Calu3 (cell line): Measurements from ENCODE around the gene RPL26. TPM values are rescaled to one million over a fixed set of nuclear protein-coding genes. Genes with fewer than 3 reads are reported as not detected.
A peak's percentile ranks its signal among the peaks of the same experiment; 100 is the strongest.
"Not testable (repeated sequence)": the region's sequence is repeated elsewhere in the genome, so short reads cannot be mapped to it uniquely, and the experiment has no call there.

Source experiments
- BruUV-seq: library from RNA; stranded (reverse); fragments of 400-500 nt; replicated peaks from 2 replicates; lab custom pipeline; 2021; lab: Mats Ljungman, UMichigan
- CTCF ChIA-PET: fragments of 300-600 bp; sonication (Branson Sonifier 250); formaldehyde crosslinking; loops from one replicate; lab custom pipeline; 2022; ENCODE audit warnings: antibody characterized with exemption; lab: Charles Lee
- DNase-seq: peaks from one replicate; pipeline ENCODE4 v3.0.0; 2022
- H3K27ac Mint-ChIP-seq: one replicate; pipeline ENCODE4 v1.8.0; 2022; ENCODE audit warnings: mixed read lengths; ENCODE audit not compliant: unreplicated experiment
- H3K27me3 Mint-ChIP-seq: one replicate; pipeline ENCODE4 v1.8.0; 2022; ENCODE audit warnings: mixed read lengths; ENCODE audit not compliant: unreplicated experiment
- H3K36me3 Mint-ChIP-seq: one replicate; pipeline ENCODE4 v1.8.0; 2022; ENCODE audit warnings: mild to moderate bottlenecking, moderate library complexity, mixed read lengths; ENCODE audit not compliant: insufficient read depth, unreplicated experiment
- H3K4me1 Mint-ChIP-seq: one replicate; pipeline ENCODE4 v1.8.0; 2022; ENCODE audit warnings: mild to moderate bottlenecking, low read depth, mixed read lengths; ENCODE audit not compliant: unreplicated experiment
- H3K4me3 Mint-ChIP-seq: one replicate; pipeline ENCODE4 v1.8.0; 2022; ENCODE audit warnings: mild to moderate bottlenecking, low read depth, moderate library complexity, mixed read lengths; ENCODE audit not compliant: unreplicated experiment
- H3K9me3 Mint-ChIP-seq: one replicate; pipeline ENCODE4 v1.8.0; 2022; ENCODE audit warnings: low read depth, mixed read lengths; ENCODE audit not compliant: unreplicated experiment
- intact Hi-C: fragments of 100-400 bp; cut with micrococcal nuclease; formaldehyde crosslinking; loops from one replicate; pipeline ENCODE4 v1.10.0; 2022; ENCODE audit not compliant: unreplicated experiment
- total RNA-seq: library from RNA; stranded (reverse); gene quantifications from 2 replicates; pipeline ENCODE4 v1.2.3, GENCODE V29; 2022
- TF ChIP-seq, protein P1 (sequence below): fragments of 200-600 bp; IDR thresholded peaks from one replicate; pipeline ENCODE4 v1.8.0; 2022; ENCODE audit warnings: antibody characterized with exemption; ENCODE audit not compliant: unreplicated experiment

The RPL26 gene
- total RNA-seq, 1 experiment from 2014 or later = 842 TPM

DNA sequence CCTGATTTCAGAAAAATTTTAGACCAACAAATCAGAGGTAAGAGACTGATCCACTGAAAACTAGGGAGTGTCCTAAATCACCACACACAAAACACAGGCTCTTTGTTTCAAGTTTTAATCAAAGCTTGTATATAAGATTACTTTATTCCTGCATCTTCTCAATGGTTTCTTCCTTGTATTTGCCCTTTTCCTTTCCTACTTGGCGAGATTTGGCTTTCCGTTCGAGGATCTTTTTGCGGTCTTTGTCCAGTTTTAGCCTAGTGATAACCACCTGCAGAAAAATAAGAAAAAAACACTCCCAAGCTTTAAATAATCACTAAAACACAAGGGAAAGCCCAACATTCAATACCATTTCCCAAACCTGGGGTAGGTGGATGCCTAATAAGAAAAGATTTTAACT is 5.6 kb downstream of the RPL26 start:
- Mint-ChIP-seq H3K9me3 (no peaks in the 10 kb centered on the region), H3K27me3 (no peaks in the 10 kb centered on the region), H3K36me3 (peaks cover 75% of the 10 kb centered on the region), H3K27ac (no peak overlapping the region), H3K4me3 (no peak overlapping the region), H3K4me1 (peaks cover 18% of the 10 kb centered on the region)
- no peak for DNase-seq
- TF ChIP-seq, protein P1, sequence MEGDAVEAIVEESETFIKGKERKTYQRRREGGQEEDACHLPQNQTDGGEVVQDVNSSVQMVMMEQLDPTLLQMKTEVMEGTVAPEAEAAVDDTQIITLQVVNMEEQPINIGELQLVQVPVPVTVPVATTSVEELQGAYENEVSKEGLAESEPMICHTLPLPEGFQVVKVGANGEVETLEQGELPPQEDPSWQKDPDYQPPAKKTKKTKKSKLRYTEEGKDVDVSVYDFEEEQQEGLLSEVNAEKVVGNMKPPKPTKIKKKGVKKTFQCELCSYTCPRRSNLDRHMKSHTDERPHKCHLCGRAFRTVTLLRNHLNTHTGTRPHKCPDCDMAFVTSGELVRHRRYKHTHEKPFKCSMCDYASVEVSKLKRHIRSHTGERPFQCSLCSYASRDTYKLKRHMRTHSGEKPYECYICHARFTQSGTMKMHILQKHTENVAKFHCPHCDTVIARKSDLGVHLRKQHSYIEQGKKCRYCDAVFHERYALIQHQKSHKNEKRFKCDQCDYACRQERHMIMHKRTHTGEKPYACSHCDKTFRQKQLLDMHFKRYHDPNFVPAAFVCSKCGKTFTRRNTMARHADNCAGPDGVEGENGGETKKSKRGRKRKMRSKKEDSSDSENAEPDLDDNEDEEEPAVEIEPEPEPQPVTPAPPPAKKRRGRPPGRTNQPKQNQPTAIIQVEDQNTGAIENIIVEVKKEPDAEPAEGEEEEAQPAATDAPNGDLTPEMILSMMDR = no peak
- BruUV-seq = no TSS peak
- CTCF ChIA-PET = interaction anchor here (1.1 kb wide), 1 partner anchor 317 kb away, joined by 3 read pairs; no protein-coding TSS in a partner anchor
- intact Hi-C loops = no loop called here

DNA sequence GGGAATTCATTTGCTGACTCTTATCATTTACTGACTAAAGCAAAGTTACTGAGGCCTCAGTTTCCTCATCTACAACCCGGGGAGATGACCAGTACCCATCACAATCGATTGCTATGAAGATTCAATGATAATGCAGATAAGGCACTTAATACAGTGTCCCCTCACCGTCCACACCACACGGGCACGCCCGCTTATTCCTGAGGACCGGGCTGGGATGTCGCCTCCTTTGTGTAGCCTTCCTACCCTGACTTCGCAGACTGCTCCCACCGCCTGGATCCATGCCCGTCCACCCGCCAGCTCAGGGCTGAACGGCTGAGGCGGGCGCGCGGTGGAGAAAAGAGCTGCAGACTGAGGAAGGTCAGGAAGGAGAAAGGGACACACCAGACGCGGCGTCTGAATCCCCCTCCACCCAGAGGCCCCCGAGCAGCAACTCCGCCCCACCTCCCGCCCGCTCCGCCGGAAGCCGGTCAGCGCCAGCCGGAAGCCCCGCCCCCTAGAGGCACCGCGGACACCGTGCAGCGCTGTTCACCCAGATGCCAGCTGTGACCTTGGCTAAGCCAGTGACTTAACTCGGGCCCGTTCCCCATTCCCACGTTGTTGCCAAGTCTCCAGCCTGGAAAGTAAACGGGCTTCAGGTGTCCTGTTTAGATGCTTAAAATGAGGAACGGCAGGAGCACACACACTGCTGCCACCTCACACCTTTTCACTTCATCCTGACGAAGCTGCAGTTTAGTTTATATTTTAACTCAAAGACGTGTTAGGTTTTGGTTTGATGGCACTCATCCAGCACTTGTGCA is 6.5 kb downstream of the RPL26 start, which contains the start of gene KRABD2:
KRABD2 (minus strand) TSS at position 434 of the 797 bp plus-strand sequence.
- Mint-ChIP-seq H3K27ac (peak within 1 kb of the TSS; percentile 79), H3K36me3 (peaks cover 70% of the 10 kb centered on the region), H3K9me3 (no peaks in the 10 kb centered on the region), H3K4me1 (peaks cover 18% of the 10 kb centered on the region), H3K4me3 (peak within 1 kb of the TSS; percentile 84), H3K27me3 (no peaks in the 10 kb centered on the region)
- CTCF ChIA-PET = interaction anchor here (0.5 to 1.1 kb wide), 5 partner anchors 48 to 1810 kb away, joined by 3 to 4 read pairs (median 3); no protein-coding TSS in a partner anchor
- TF ChIP-seq, protein P1 = no peak
- peak; percentile 90 for DNase-seq
- intact Hi-C loops = no loop called here
- TSS peak; percentile 75 for BruUV-seq

DNA sequence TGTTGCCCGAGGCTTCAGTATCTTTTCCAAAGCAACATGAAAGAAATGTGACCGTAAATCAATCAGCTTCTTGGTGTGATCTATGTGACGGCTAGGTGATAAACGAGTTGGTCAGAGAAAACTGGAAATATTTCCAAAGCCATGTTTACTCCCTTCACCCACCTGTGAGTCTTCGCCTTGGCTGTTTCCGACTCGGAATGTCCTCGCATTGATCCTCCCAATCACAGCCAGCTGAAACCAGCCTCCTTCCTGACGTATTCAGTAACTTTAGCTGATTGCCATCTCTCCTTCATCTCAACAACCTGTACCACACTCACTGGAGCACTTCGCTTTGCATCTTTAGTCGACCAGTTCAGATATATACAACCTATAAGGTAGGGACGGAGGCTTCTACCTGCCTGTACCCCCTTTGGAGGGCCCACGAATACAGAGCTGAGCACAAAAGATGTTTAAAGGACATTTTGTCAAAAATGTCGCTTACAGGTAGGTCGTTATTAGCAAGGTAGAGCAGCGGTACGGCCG is 7.2 kb downstream of the RPL26 start:
- peak; percentile 22 for DNase-seq
- intact Hi-C loops = no loop called here
- no peaks in the 10 kb centered on the region for H3K27me3 Mint-ChIP-seq
- TF ChIP-seq, protein P1 = no peak
- H3K27ac Mint-ChIP-seq = peak overlapping the region; percentile 79
- BruUV-seq = no TSS peak
- H3K9me3 Mint-ChIP-seq = no peaks in the 10 kb centered on the region
- peaks cover 11% of the 10 kb centered on the region for H3K4me1 Mint-ChIP-seq
- peaks cover 63% of the 10 kb centered on the region for H3K36me3 Mint-ChIP-seq
- H3K4me3 Mint-ChIP-seq = peak overlapping the region; percentile 84
- CTCF ChIA-PET = interaction anchor here (0.6 kb wide), 1 partner anchor 152 kb away, joined by 3 read pairs; no protein-coding TSS in a partner anchor

DNA sequence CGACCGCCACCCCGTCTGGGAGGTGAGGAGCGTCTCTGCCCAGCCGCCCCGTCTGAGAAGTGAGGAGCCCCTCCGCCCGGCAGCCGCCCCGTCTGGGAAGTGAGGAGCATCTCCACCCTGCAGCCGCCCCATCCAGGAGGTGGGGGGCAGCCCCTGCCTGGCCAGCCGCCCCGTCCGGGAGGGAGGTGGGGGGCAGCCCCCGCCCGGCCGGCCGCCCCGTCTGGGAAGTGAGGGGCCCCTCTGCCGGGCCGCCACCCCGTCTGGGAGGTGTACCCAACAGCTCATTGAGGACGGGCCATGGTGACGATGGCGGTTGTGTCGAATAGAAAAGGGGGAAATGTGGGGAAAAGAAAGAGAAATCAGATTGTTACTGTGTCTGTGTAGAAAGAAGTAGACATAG is 9.1 kb downstream of the RPL26 start:
- DNase-seq, H3K27ac Mint-ChIP-seq, BruUV-seq, CTCF ChIA-PET, intact Hi-C loops, H3K27me3 Mint-ChIP-seq, H3K4me1 Mint-ChIP-seq, H3K4me3 Mint-ChIP-seq, H3K9me3 Mint-ChIP-seq: not testable (repeated sequence)
- peaks cover 48% of the 10 kb centered on the region for H3K36me3 Mint-ChIP-seq
